Kidney (tissue), 14 donors: Measurements from ENCODE around the gene PPP1CA. TPM values are rescaled to one million over a fixed set of nuclear protein-coding genes. Genes with fewer than 3 reads are reported as not detected.

Experiments used
- DNase-seq, 5 donors: peaks; one replicate each; pipeline ENCODE4 v3.0.0-alpha.2; 2013 to 2020
- FAIRE-seq: peaks from 2 replicates; lab custom pipeline; 2012; peaks lifted over from hg19 to GRCh38; lab: Jason Lieb, UNC
- H3K27ac ChIP-seq, 2 donors: one replicate each; pipeline ENCODE4 v1.7.0; 2013; ENCODE audit warnings: low read depth in 2 of 2, low read length in 2 of 2, inconsistent platforms in 1 of 2
- H3K27me3 ChIP-seq: one replicate; pipeline ENCODE4 v1.7.1; 2013; ENCODE audit warnings: low read length, inconsistent platforms; ENCODE audit not compliant: control insufficient read depth, insufficient read depth
- H3K36me3 ChIP-seq, 3 donors: one replicate each; pipeline versions ENCODE4 v1.7.0 to v1.7.1; 2013; ENCODE audit warnings: low read length in 3 of 3, control low read depth in 1 of 3, inconsistent platforms in 1 of 3; ENCODE audit not compliant: insufficient read depth in 3 of 3, control insufficient read depth in 2 of 3
- H3K4me1 ChIP-seq, 3 donors: one replicate each; pipeline versions ENCODE4 v1.7.0 to v1.7.1; 2013; ENCODE audit warnings: low read length in 3 of 3, inconsistent platforms in 1 of 3, low read depth in 1 of 3; ENCODE audit not compliant: control insufficient read depth in 2 of 3, insufficient read depth in 2 of 3
- H3K4me3 ChIP-seq, 3 donors: one replicate each; pipeline versions ENCODE4 v1.7.0 to v1.8.1; 2013; ENCODE audit warnings: low read length in 3 of 3, control low read depth in 1 of 3, inconsistent platforms in 1 of 3
- H3K9ac ChIP-seq, 3 donors: one replicate each; pipeline versions ENCODE4 v1.7.0 to v1.7.1; 2013; ENCODE audit warnings: low read length in 3 of 3, control low read depth in 1 of 3, inconsistent platforms in 1 of 3
- H3K9me3 ChIP-seq, 3 donors: one replicate each; pipeline versions ENCODE4 v1.7.0 to v1.7.1; 2013; ENCODE audit warnings: low read length in 3 of 3, control low read depth in 1 of 3, inconsistent platforms in 1 of 3; ENCODE audit not compliant: control insufficient read depth in 2 of 3, insufficient read depth in 1 of 3
- intact Hi-C: fragments of 100-400 bp; cut with DNase I; formaldehyde crosslinking; loops from one replicate; pipeline ENCODE4 v1.11.1; 2022
- polyA plus RNA-seq: library from polyadenylated mRNA; stranded (reverse); fragments of 350-450 nt; fragmentation: Illumina TruSeq; extraction: RNeasy Lipid Tissue Mini Kit (QIAGEN cat#74804); gene quantifications from one replicate; pipeline ENCODE4 v1.2.3, GENCODE V29; 2014; ENCODE audit warnings: low read depth, low replicate concordance; ENCODE audit not compliant: insufficient read depth
- total RNA-seq: library from RNA; stranded (reverse); fragmentation: NEBNext Ultra II Directional; extraction: Animal tissue kit (Norgen Biotek cat#: 25700); gene quantifications from one replicate; pipeline ENCODE4 v1.2.1, GENCODE V29; 2021
- TF ChIP-seq, protein P1 (sequence below): IDR thresholded peaks from 3 replicates; pipeline ENCODE4 v1.5.1; 2012; ENCODE audit warnings: mild to moderate bottlenecking, moderate library complexity, borderline replicate concordance; ENCODE audit not compliant: insufficient read depth; ENCODE audit errors: extremely low read depth
- donor health status: control.
- donor health status: control.
- donor health status: control.
- donor health status: control.
- donor health status: control.
- donor health status: DM: yes; HTN: yes; CAD: no.
- donor health status: Normal renal cell carcinoma (clear cell type).

Gene PPP1CA
- total and polyA plus RNA-seq, 2 donors from 2014 or later = 155 to 210 TPM

- H3K36me3 ChIP-seq = peaks cover 0 to 19% (median 2%) of the 10 kb centered on the region in 3 donors
- H3K4me1 ChIP-seq = peaks cover 0 to 15% (median 5%) of the 10 kb centered on the region in 3 donors
- peak overlapping the region; percentile 5 to 83 (median 71) for H3K4me3 ChIP-seq
- intact Hi-C loops = no loop called here
- H3K9ac ChIP-seq = peak overlapping the region; percentile 13 to 92 (median 90)
- H3K27ac ChIP-seq = no peak overlapping the region
- no peaks in the 10 kb centered on the region for H3K27me3 ChIP-seq
- H3K9me3 ChIP-seq = no peaks in the 10 kb centered on the region
- DNase-seq = no peak
- no peak for FAIRE-seq
- TF ChIP-seq, protein P1, sequence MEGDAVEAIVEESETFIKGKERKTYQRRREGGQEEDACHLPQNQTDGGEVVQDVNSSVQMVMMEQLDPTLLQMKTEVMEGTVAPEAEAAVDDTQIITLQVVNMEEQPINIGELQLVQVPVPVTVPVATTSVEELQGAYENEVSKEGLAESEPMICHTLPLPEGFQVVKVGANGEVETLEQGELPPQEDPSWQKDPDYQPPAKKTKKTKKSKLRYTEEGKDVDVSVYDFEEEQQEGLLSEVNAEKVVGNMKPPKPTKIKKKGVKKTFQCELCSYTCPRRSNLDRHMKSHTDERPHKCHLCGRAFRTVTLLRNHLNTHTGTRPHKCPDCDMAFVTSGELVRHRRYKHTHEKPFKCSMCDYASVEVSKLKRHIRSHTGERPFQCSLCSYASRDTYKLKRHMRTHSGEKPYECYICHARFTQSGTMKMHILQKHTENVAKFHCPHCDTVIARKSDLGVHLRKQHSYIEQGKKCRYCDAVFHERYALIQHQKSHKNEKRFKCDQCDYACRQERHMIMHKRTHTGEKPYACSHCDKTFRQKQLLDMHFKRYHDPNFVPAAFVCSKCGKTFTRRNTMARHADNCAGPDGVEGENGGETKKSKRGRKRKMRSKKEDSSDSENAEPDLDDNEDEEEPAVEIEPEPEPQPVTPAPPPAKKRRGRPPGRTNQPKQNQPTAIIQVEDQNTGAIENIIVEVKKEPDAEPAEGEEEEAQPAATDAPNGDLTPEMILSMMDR = no peak
Observed at GRCh38 chr11:67400251-67400941, 1.3 kb downstream of the PPP1CA start.

DNA sequence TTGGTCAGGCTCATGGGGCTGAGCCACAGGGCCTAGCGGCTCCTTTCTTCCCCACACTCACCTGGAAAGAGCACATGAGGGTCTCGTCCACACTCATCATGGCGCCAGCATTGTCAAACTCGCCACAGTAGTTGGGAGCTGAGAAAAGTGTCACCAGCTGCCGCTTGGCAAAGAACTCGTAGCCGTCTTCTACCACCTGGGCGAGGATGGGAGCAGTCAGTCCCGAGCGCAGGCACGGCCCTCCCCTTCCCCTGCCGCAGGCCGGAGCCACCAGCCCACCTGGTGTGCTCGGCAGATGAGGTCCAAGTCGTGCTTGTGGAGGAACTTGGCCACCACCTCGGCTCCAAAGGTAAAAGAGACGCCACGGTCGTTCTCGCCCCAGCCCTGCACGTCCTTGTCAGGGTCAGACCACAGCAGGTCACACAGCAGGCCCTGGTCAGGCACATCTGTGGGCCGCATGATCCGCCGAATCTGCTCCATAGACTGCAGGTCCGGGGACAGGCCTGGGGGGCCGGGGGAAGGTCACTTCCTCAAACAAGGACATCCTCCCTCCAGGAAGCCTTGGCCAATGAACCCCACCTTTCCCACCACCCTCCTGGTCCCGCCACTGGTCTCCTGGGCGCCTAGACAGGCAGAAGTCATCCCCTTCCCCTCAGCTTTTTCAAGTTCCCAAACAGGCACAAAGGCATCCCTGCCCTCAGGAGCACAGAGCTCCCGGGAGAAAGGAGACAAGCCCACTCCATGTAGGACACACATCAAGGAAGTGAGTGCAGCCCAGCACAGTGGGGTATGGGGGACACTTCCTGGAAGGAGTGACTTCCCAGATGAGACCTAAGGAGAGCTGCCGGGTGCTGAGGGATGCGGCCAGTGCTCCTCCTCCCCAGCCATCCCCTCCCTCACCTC is 2.7 kb downstream of the PPP1CA start:
- DNase-seq (no peak), FAIRE-seq (no peak)
- Histone ChIP-seq H3K27me3 (no peaks in the 10 kb centered on the region), H3K9ac (no peak overlapping the region), H3K9me3 (no peaks in the 10 kb centered on the region), H3K27ac (no peak overlapping the region), H3K4me3 (no peak overlapping the region), H3K4me1 (peaks cover 0 to 17% (median 5%) of the 10 kb centered on the region in 3 donors), H3K36me3 (peaks cover 0 to 19% (median 2%) of the 10 kb centered on the region in 3 donors)
- TF ChIP-seq, protein P1 = no peak
- intact Hi-C loops = no loop called here

GRCh38 chr11:67397986-67398660 is 3.5 kb downstream of the PPP1CA start:
- H3K36me3 ChIP-seq = peaks cover 0 to 19% (median 2%) of the 10 kb centered on the region in 3 donors
- H3K4me1 ChIP-seq = peaks cover 0 to 17% (median 5%) of the 10 kb centered on the region in 3 donors
- H3K27ac ChIP-seq = no peak overlapping the region
- FAIRE-seq = no peak
- no peaks in the 10 kb centered on the region for H3K27me3 ChIP-seq
- H3K9ac ChIP-seq = no peak overlapping the region
- DNase-seq = no peak
- TF ChIP-seq, protein P1 = no peak
- no peaks in the 10 kb centered on the region for H3K9me3 ChIP-seq
- no peak overlapping the region for H3K4me3 ChIP-seq
- intact Hi-C loops = no loop called here
